Retinal pigment epithelial cell (primary cell): ENCODE data around the gene TRAF7.

Experiments used
- DNase-seq: peaks from one replicate; pipeline ENCODE4 v3.0.0-alpha.2; 2010; ENCODE audit warnings: low read depth
- H3K4me3 ChIP-seq: 2 replicates; pipeline ENCODE4 v1.5.1; 2011; ENCODE audit warnings: mild to moderate bottlenecking, low read length, control low read depth, moderate library complexity
- CTCF ChIP-seq: conservative IDR thresholded peaks from 2 replicates; pipeline ENCODE4 v1.5.1; 2011; ENCODE audit warnings: low read depth, low read length, control low read depth, inconsistent platforms

The TRAF7 gene

GRCh38 chr16:2158262-2158638 is 2.7 kb downstream of the TRAF7 start:
- DNase-seq: no peak
- H3K4me3 ChIP-seq: no peak overlapping the region
- no peak for TF ChIP-seq CTCF

DNA sequence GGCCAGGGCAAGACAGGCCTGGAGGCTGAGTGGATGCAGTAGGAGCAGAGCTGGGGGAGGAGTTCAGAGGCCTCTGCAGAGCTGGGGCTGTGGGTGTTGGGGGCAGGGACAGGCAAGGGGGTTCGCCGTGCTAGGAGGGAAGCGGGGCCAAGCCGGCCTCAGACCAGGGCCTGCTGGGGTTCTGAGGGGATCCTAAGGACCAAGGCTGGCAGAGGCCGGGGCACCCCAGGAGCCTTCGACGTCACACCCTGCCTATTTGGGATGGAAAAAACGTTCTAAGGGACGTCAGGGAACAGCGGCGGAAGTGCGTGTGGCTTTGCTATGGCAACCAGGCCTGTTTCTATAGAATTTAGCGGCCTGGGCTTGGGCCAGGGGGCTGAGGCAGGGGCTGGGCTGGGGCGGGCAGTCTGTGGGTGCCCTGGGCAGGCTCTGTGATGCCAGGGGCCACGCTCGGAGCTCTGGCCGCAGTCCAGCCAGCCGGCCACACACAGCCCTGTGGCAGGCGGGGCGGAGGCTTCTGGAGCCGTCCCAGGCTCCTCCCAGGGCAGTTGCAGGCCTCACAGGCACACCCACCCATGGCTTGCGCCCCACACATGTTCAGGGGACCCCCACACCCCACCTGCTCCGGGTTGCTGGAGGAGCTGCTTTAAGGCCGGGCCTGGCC is 3.7 kb downstream of the TRAF7 start:
- no peak for DNase-seq
- no peak for TF ChIP-seq CTCF
- H3K4me3 ChIP-seq: no peak overlapping the region

GRCh38 chr16:2160915-2161551 is 5.5 kb downstream of the TRAF7 start:
- no peak for TF ChIP-seq CTCF
- H3K4me3 ChIP-seq: no peak overlapping the region

DNA sequence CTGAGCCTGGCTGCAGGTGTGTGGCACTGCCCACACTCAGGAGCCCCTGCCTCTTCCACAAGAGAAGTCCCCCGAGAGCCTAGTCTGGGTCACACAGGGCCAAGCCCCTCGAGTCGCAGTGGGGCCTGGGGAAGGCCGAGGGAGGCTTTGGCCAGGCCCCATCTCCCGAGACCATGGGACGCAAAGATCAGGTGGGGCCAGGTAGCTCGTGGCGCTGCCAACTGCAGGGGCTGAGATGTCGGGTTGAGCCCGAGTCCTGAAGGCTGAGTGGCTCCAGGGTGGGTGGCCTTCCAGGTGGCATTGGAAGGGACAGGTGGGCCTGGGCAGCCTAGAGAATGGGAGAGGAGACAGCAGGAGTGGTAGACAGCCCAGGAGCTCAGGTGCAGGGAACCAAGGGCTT is 6.3 kb downstream of the TRAF7 start:
- H3K4me3 ChIP-seq: no peak overlapping the region
- TF ChIP-seq CTCF: no peak
- DNase-seq: no peak

More at GRCh38 chr16:2160915-2161551, 5.5 kb downstream of the TRAF7 start:
- no peak for DNase-seq

DNA sequence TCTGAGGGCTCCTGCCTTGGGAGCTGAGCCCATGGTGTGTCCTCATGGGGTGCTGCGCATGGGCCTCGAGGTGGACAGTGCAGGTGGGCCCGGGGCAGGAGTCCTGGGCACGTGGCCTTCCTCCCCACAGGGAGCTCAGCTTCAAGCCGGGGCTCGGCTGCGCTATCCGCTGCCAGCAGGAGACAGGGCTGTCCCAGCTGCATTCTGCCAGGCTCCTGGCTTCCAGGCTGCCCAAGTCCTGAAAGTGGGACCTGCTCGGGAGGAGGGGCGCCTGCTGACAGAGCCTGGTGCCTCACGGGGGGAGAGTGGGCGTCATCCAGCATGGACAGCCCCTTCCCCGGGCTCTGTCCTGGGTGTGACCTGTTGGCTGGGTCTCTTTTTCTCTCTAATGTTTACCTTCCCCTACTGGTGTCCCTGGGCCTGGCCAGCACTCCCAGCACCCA is 7.1 kb downstream of the TRAF7 start:
- no peak for DNase-seq
- no peak for TF ChIP-seq CTCF
- no peak overlapping the region for H3K4me3 ChIP-seq

DNA sequence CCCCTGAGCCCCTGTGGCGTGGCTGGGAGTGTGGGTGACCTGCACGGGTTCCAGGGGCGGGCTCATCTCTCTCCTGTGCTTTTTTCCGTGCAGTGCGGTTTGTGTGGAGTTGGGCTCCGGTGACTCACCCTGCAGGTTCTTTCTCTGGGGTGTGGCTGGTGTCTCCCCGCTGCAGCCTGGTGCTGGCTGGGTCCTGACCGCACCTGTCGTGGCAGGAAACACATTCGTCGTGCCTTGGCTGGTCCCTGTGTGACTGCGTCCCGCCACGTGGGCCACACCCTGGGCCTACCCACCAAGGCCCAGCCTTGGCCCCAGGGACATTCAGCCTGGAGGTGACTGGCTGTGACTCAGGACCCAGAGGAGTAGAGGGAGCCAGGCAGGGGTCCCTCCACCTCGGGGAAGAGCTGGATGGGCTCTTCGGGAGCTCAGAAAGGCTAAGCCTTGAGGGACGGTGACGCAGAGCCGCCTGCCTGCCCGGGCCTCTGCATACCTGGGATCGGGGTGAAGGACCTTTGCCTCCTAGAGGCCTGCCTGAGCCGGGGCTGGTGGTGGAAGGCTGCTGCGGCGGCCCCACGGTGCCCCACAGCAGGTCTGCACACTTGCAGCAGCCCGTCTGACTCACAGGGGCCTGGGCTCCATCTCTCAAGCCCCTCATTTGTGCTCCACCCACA is 7.8 kb downstream of the TRAF7 start:
- H3K4me3 ChIP-seq: no peak overlapping the region
- DNase-seq: no peak
- TF ChIP-seq CTCF: no peak
